Measurements from ENCODE around the gene ADCY4. TPM values are rescaled to one million over a fixed set of nuclear protein-coding genes. Genes with fewer than 3 reads are reported as not detected.

The ADCY4 gene
- total and polyA plus RNA-seq, 2 donors (not counting 3 experiments of a cell fraction or from before 2014, with no cell fraction given) = 81.6 to 84.0 TPM

- H3K9me3 ChIP-seq (replicated peaks; ENCODE audit: control insufficient read depth, insufficient read depth, low read length) = no peaks in the 10 kb centered on the region
- peaks cover 5 to 19% of the 10 kb centered on the region in 2 experiments for H3K36me3 ChIP-seq (ENCODE audit: control insufficient read depth in 2 of 2, extremely low read depth in 1 of 2, insufficient read depth in 2 of 2, low read length in 2 of 2)
- H4K20me1 ChIP-seq (replicated peaks; ENCODE audit: control insufficient read depth, extremely low read depth, insufficient read depth, low read length) = no peaks in the 10 kb centered on the region
- POLR2A ChIA-PET = no interaction called here
- FAIRE-seq (no peak), DNase-seq (ENCODE audit: low read depth, low spot score) (no peak)
- CTCF ChIA-PET = interaction anchor here (0.9 to 1.9 kb wide), 4 partner anchors 11 to 112 kb away, joined by 3 to 13 read pairs (median 4); partner anchors contain the start of gene TINF2
- no peak for TF ChIP-seq EZH2 (IDR thresholded peaks at IDR 0.05; ENCODE audit: borderline replicate concordance, low read depth, low read length, severe bottlenecking)
- no peak for TF ChIP-seq FOS (IDR thresholded peaks at IDR 0.05; ENCODE audit: borderline replicate concordance, insufficient read depth, low read length)
- TF ChIP-seq POLR2A (IDR thresholded peaks at IDR 0.05; ENCODE audit: low read depth, low read length) = no peak
- TF ChIP-seq CTCF (IDR thresholded peaks at IDR 0.05; ENCODE audit: extremely low read depth in 1 of 2, insufficient read depth in 1 of 2, low read depth in 1 of 2, low read length in 2 of 2) = no peak
- no peak for TF ChIP-seq MAX (IDR thresholded peaks at IDR 0.05; ENCODE audit: insufficient read depth, insufficient read length)
- no peak for TF ChIP-seq JUN (IDR thresholded peaks at IDR 0.05; ENCODE audit: borderline replicate concordance, insufficient read depth, insufficient read length, low read depth)
- TF ChIP-seq POLR2AphosphoS5 (IDR thresholded peaks at IDR 0.05; ENCODE audit: insufficient read depth, low read depth, low read length) = no peak
- TF ChIP-seq GATA2 (IDR thresholded peaks at IDR 0.05; ENCODE audit: insufficient read depth, insufficient read length, low read depth, low read length) = no peak
- H3K9ac ChIP-seq (replicated peaks; ENCODE audit: extremely low read depth, insufficient read depth, low read length) = no peak overlapping the region
- no peak overlapping the region for H3K4me3 ChIP-seq (replicated peaks in 1 of 3; ENCODE audit: insufficient read depth in 1 of 3, low read depth in 1 of 3, low read length in 3 of 3)
- H2AFZ ChIP-seq (ENCODE audit: low read depth, low read length) = no peak overlapping the region
- no TSS peak for BruUV-seq (replicated peaks)
- no peak overlapping the region for H3K27ac ChIP-seq (ENCODE audit: insufficient read depth, low read depth, low read length)
- intact Hi-C loops (cut with micrococcal nuclease) = no loop called here
- peaks cover 8% of the 10 kb centered on the region for H3K4me1 ChIP-seq (ENCODE audit: control insufficient read depth, extremely low read depth, insufficient read depth, low read length)
- H3K9me1 ChIP-seq (replicated peaks; ENCODE audit: control insufficient read depth, extremely low read depth, insufficient read depth, low read length) = no peaks in the 10 kb centered on the region
- dilution Hi-C loops (cut with MboI; ENCODE audit: extremely low pct_ligation_motif_present, low sequenced_read_pairs) = no loop called here
- no peaks in the 10 kb centered on the region for H3K79me2 ChIP-seq (ENCODE audit: control insufficient read depth, insufficient read depth, low read length)
- H3K27me3 ChIP-seq (ENCODE audit: control insufficient read depth in 2 of 2, insufficient read depth in 2 of 2, low read length in 2 of 2) = no peaks in the 10 kb centered on the region
- H3K4me2 ChIP-seq (ENCODE audit: insufficient read depth, low read length) = no peak overlapping the region
Measured at GRCh38 chr14:24293525-24293924, 41.3 kb downstream of the ADCY4 start.
